KMS-11 (cell line): ENCODE results near the gene PIGT.

Experiments used
- H2AFZ ChIP-seq: fragments of 200-600 bp; sonication (generic); 2 replicates; pipeline ENCODE4 v1.6.1; 2016; ENCODE audit warnings: antibody characterized with exemption, mixed run types, low read depth
- H3K27ac ChIP-seq: fragments of 200-600 bp; sonication (generic); 2 replicates; pipeline ENCODE4 v1.6.1; 2016; ENCODE audit warnings: mild to moderate bottlenecking, mixed run types
- H3K27me3 ChIP-seq: fragments of 200-600 bp; sonication (generic); 2 replicates; pipeline ENCODE4 v1.6.1; 2017; ENCODE audit warnings: mild to moderate bottlenecking, low read depth, mixed run types, moderate library complexity; ENCODE audit not compliant: insufficient read depth
- H3K36me3 ChIP-seq: fragments of 200-600 bp; sonication (generic); 2 replicates; pipeline ENCODE4 v1.6.1; 2017; ENCODE audit warnings: mild to moderate bottlenecking, mixed run types; ENCODE audit not compliant: insufficient read depth
- H3K4me1 ChIP-seq: fragments of 200-600 bp; sonication (generic); 2 replicates; pipeline ENCODE4 v1.6.1; 2016; ENCODE audit warnings: mild to moderate bottlenecking, low read depth, mixed run types; ENCODE audit not compliant: poor library complexity, severe bottlenecking
- H3K4me2 ChIP-seq: fragments of 200-600 bp; sonication (generic); 2 replicates; pipeline ENCODE4 v1.7.0; 2016; ENCODE audit warnings: mild to moderate bottlenecking, mixed run types
- H3K4me3 ChIP-seq: fragments of 200-600 bp; sonication (generic); IDR thresholded peaks from 2 replicates; pipeline ENCODE4 v1.6.1; 2017; ENCODE audit warnings: low read depth, low read length, mixed read lengths; ENCODE audit not compliant: insufficient read depth
- H3K79me2 ChIP-seq: fragments of 200-600 bp; sonication (generic); 2 replicates; pipeline ENCODE4 v1.6.1; 2016; ENCODE audit warnings: low read depth, mixed run types; ENCODE audit not compliant: insufficient read depth
- H3K9ac ChIP-seq: fragments of 200-600 bp; sonication (generic); 2 replicates; pipeline ENCODE4 v1.6.1; 2016; ENCODE audit warnings: mild to moderate bottlenecking, mixed run types
- H4K20me1 ChIP-seq: fragments of 200-600 bp; sonication (generic); 2 replicates; pipeline ENCODE4 v1.6.1; 2016; ENCODE audit warnings: mild to moderate bottlenecking, mixed run types; ENCODE audit not compliant: insufficient read depth
- TF ChIP-seq, protein P1 (sequence below): fragments of 200-600 bp; sonication (generic); conservative IDR thresholded peaks from 2 replicates; pipeline ENCODE4 v1.6.1; 2017; ENCODE audit warnings: low read depth, mild to moderate bottlenecking, antibody characterized with exemption, low read length, moderate library complexity, mixed read lengths

Gene PIGT

DNA sequence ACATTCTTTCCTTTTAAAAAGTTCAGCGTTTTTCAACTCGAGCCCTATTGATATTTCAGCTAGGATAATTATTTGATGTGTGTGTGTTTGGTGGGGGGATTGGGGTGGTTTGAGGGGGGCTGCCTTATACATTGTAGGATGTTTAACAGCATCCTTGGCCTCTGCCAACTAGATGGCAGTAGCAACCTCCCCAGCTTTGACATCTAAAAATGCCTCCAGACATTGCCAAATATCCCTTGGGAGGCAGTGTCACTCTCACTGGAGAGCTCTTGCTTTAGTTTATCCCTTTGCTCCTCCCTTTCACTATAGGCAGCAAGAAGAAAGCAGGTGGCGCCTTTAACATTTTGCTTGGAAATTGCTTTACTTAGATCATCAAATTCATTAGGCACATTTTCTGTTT lies 23.2 kb upstream of the PIGT start:
- H3K4me3 ChIP-seq, result no peak overlapping the region
- no peak overlapping the region for H3K9ac ChIP-seq
- no peak overlapping the region for H3K27ac ChIP-seq
- no peak overlapping the region for H2AFZ ChIP-seq
- no peaks in the 10 kb centered on the region for H3K36me3 ChIP-seq
- no peaks in the 10 kb centered on the region for H3K79me2 ChIP-seq
- H3K4me2 ChIP-seq, result no peak overlapping the region
- TF ChIP-seq, protein P1, sequence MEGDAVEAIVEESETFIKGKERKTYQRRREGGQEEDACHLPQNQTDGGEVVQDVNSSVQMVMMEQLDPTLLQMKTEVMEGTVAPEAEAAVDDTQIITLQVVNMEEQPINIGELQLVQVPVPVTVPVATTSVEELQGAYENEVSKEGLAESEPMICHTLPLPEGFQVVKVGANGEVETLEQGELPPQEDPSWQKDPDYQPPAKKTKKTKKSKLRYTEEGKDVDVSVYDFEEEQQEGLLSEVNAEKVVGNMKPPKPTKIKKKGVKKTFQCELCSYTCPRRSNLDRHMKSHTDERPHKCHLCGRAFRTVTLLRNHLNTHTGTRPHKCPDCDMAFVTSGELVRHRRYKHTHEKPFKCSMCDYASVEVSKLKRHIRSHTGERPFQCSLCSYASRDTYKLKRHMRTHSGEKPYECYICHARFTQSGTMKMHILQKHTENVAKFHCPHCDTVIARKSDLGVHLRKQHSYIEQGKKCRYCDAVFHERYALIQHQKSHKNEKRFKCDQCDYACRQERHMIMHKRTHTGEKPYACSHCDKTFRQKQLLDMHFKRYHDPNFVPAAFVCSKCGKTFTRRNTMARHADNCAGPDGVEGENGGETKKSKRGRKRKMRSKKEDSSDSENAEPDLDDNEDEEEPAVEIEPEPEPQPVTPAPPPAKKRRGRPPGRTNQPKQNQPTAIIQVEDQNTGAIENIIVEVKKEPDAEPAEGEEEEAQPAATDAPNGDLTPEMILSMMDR, result no peak
- no peaks in the 10 kb centered on the region for H3K27me3 ChIP-seq
- peaks cover 21% of the 10 kb centered on the region for H3K4me1 ChIP-seq
- H4K20me1 ChIP-seq, result no peaks in the 10 kb centered on the region

DNA sequence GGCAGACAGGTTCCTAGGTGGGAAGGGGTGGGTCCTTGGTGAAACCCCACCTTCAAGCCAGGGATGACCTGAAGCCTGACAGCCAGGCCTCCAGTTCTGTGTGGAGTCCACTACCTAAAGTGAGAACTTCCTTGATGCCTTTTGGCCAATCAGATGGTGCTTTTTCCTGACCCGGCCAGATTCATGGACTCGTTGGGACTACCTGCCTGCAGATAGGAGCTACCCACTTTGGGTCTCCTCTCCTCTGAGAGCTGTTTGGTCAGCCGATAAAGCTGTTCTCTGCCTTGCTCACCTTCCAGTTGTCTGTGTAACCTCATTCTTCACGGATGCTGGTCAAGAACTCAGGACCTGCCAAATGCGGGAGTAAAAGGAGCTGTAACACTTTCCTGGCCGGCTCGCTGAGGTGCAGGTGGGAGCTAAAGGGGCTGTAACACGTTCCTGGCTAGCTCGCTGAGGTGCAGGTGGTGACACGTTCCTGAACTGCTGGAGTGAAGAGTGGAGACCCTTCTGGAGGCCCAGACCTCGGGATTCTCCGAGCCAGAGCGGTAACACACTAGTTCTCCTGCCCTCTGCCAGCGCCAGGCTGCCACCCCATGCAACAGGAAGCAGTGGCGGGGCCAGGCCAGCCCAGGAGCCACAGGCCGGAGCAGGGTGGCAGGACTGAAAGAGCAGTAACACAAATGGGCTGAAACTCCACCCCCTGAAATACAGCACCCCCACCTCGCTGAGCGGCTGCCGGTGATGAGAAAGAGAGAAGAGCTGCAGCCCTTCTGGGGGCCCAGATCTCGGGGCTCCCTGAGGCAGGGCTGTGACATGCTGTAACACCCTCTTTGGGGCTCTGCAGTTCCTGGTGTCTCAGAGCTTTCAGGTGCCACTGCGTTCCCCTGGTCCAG lies 21.5 kb upstream of the PIGT start:
- Histone ChIP-seq H3K4me3 (no peak overlapping the region), H3K4me2 (no peak overlapping the region), H3K4me1 (peaks cover 15% of the 10 kb centered on the region), H3K9ac (no peak overlapping the region), H2AFZ (no peak overlapping the region), H3K36me3 (no peaks in the 10 kb centered on the region), H3K27ac (no peak overlapping the region), H3K27me3 (no peaks in the 10 kb centered on the region), H3K79me2 (no peaks in the 10 kb centered on the region), H4K20me1 (no peaks in the 10 kb centered on the region)
- TF ChIP-seq, protein P1, result no peak

DNA sequence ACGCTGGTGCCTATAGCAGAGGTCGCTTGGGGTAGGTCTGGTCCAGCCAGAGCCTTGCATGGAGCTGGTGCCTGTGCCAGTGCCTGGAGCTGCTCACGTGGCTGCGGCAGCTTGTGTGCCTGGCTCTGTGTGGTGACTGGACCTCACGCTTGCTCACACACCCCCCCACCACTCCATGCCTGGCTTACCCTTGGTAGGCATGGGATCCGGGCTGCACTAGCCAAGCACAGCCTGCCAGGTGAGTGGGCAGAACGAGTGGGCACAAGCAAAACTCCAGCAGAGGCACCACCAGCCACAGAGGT lies 20.9 kb upstream of the PIGT start:
- Histone ChIP-seq H3K27me3 (no peaks in the 10 kb centered on the region), H3K79me2 (no peaks in the 10 kb centered on the region), H4K20me1 (no peaks in the 10 kb centered on the region), H3K27ac (no peak overlapping the region), H3K36me3 (no peaks in the 10 kb centered on the region), H3K4me2 (no peak overlapping the region), H3K4me1 (peaks cover 14% of the 10 kb centered on the region), H3K9ac (no peak overlapping the region), H3K4me3 (no peak overlapping the region), H2AFZ (no peak overlapping the region)
- TF ChIP-seq, protein P1, result no peak

DNA sequence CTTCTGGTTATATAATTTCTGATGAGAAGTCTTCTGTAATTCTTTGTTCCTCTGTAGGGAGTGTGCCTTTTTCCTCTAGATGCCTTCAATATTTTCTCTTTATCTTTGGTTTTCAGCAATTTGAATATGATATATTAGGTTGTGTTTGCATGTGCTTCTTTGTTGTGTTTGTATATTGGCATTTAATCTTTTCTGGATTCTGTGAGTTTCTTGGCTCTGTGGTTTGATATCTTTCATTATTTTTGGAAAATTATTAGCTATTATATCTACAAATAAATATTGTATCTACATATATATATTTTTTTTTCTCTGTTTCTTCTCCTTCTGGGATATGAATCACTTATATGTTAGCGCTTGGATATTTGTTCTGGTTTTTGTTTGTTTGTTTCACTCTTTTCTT lies 16.9 kb upstream of the PIGT start:
- no peaks in the 10 kb centered on the region for H3K36me3 ChIP-seq
- TF ChIP-seq, protein P1, result no peak
- no peak overlapping the region for H2AFZ ChIP-seq
- no peaks in the 10 kb centered on the region for H3K27me3 ChIP-seq
- H3K4me2 ChIP-seq, result no peak overlapping the region
- no peaks in the 10 kb centered on the region for H4K20me1 ChIP-seq
- no peak overlapping the region for H3K4me3 ChIP-seq
- H3K4me1 ChIP-seq, result no peaks in the 10 kb centered on the region
- H3K9ac ChIP-seq, result no peak overlapping the region
- H3K27ac ChIP-seq, result no peak overlapping the region
- no peaks in the 10 kb centered on the region for H3K79me2 ChIP-seq
